K562 (cell line): ENCODE data around the gene SLC10A1. TPM values are rescaled to one million over a fixed set of nuclear protein-coding genes. Genes with fewer than 3 reads are reported as not detected.

Source experiments
- ATAC-seq: fragments of 200-7000 bp; cut with Tn5 transposase; 3 replicates; pipeline ENCODE4 v1.9.1; 2020; ENCODE audit warnings: moderate library complexity
- BruUV-seq: library from RNA; stranded (reverse); fragments of 400-500 nt; replicated peaks from 2 replicates; lab custom pipeline; 2021; lab: Mats Ljungman, UMichigan
- CTCF ChIA-PET: fragments of 300-600 bp; formaldehyde crosslinking; extraction: SDS; loops from one replicate; lab custom pipeline; 2021; ENCODE audit warnings: low intra/inter-chr PET ratio; lab: Yijun Ruan, JAX
- POLR2A ChIA-PET: fragments of 300-600, 350-650 bp; sonication (Branson Sonifier 250); formaldehyde crosslinking; extraction: SDS; loops from one replicate; lab custom pipeline; 2021; ENCODE audit warnings: antibody characterized with exemption, inconsistent platforms; lab: Yijun Ruan, JAX
- DNase-seq, 4 experiments: peaks; one replicate each; pipeline versions ENCODE4 v3.0.0 to v3.0.0-alpha.2; 2011 to 2018; ENCODE audit warnings: low spot score in 3 of 4, mixed read lengths in 3 of 4; ENCODE audit errors: extremely low read depth in 1 of 4
- FAIRE-seq: peaks from 2 replicates; lab custom pipeline; 2011; peaks lifted over from hg19 to GRCh38; lab: Jason Lieb, UNC
- H2AFZ ChIP-seq: 2 replicates; pipeline ENCODE4 v1.6.0; 2011; ENCODE audit warnings: low read depth, low read length, control low read depth, inconsistent platforms
- H3K27ac ChIP-seq: fragments of 200-600 bp; 3 replicates; pipeline ENCODE4 v1.8.0; 2011; ENCODE audit warnings: low read depth, mild to moderate bottlenecking, control low read depth, inconsistent platforms, low read length, moderate library complexity, mixed read lengths; ENCODE audit errors: extremely low read depth
- H3K27me3 ChIP-seq, 2 experiments: fragments of 300-600 bp in 1 of 2; 2 replicates in 1 of 2; 3 replicates in 1 of 2; pipeline versions ENCODE4 v1.6.0 to v1.8.0; 2011; ENCODE audit warnings: inconsistent platforms in 2 of 2, low read length in 2 of 2, mild to moderate bottlenecking in 1 of 2, mixed read lengths in 1 of 2, moderate library complexity in 1 of 2; ENCODE audit not compliant: control insufficient read depth in 2 of 2, insufficient read depth in 2 of 2
- H3K36me3 ChIP-seq: fragments of 300-600 bp; 3 replicates; pipeline ENCODE4 v1.8.0; 2011; ENCODE audit warnings: mild to moderate bottlenecking, low read length, inconsistent platforms; ENCODE audit not compliant: control insufficient read depth, insufficient read depth
- H3K4me1 ChIP-seq, 2 experiments: fragments of 200-600 bp in 1 of 2; replicated peaks in 1 of 2; 2 replicates in 1 of 2; 3 replicates in 1 of 2; pipeline versions ENCODE4 v1.5.1 to v1.8.0; 2011; ENCODE audit warnings: inconsistent platforms in 2 of 2, low read length in 2 of 2, mild to moderate bottlenecking in 1 of 2, mixed read lengths in 1 of 2, moderate library complexity in 1 of 2; ENCODE audit not compliant: control insufficient read depth in 2 of 2, insufficient read depth in 2 of 2
- H3K4me2 ChIP-seq: 2 replicates; pipeline ENCODE4 v1.6.1; 2011; ENCODE audit warnings: low read length, control low read depth, inconsistent platforms, mixed read lengths; ENCODE audit not compliant: insufficient read depth
- H3K4me3 ChIP-seq: fragments of 200-600 bp; sonication (generic), shearing (Covaris generic); 2 replicates; pipeline ENCODE4 v1.5.1; 2016; ENCODE audit warnings: control low read depth, inconsistent platforms
- H3K79me2 ChIP-seq: fragments of 200-600 bp; 3 replicates; pipeline ENCODE4 v1.8.0; 2011; ENCODE audit warnings: low read length, inconsistent platforms; ENCODE audit not compliant: control insufficient read depth, insufficient read depth
- H3K9ac ChIP-seq, 2 experiments: 2 replicates each; pipeline versions ENCODE4 v1.6.0 to v1.6.1; 2011; ENCODE audit warnings: low read depth in 2 of 2, low read length in 2 of 2, control low read depth in 1 of 2, inconsistent platforms in 1 of 2, mild to moderate bottlenecking in 1 of 2, mixed read lengths in 1 of 2; ENCODE audit not compliant: insufficient read depth in 1 of 2
- H3K9me1 ChIP-seq: one replicate; pipeline ENCODE4 v1.6.0; 2011; ENCODE audit warnings: inconsistent platforms, mild to moderate bottlenecking, low read length, moderate library complexity; ENCODE audit not compliant: control insufficient read depth, insufficient read depth
- H3K9me3 ChIP-seq: replicated peaks from 2 replicates; pipeline ENCODE4 v1.5.1; 2011; ENCODE audit warnings: low read depth, low read length, inconsistent platforms; ENCODE audit not compliant: control insufficient read depth, insufficient read depth
- H4K20me1 ChIP-seq: replicated peaks from 2 replicates; pipeline ENCODE4 v1.6.1; 2011; ENCODE audit warnings: low read length, inconsistent platforms, mixed read lengths; ENCODE audit not compliant: control insufficient read depth, insufficient read depth
- NFE2 ChIP-seq: IDR thresholded peaks from 2 replicates; pipeline ENCODE4 v1.6.1; 2014; ENCODE audit warnings: antibody characterized with exemption, low read depth
- OTX1 ChIP-seq: fragments of 450-650 bp; formaldehyde crosslinking; IDR thresholded peaks from 2 replicates; pipeline ENCODE4 v1.4.0; 2022; ENCODE audit warnings: mild to moderate bottlenecking
- POLR2AphosphoS2 ChIP-seq: IDR thresholded peaks from 2 replicates; pipeline ENCODE4 v1.6.1; 2012; ENCODE audit warnings: low read length, improper control_type of control experiment
- SFPQ ChIP-seq: fragments of 200-400 bp; formaldehyde crosslinking; IDR thresholded peaks from 2 replicates; pipeline ENCODE4 v1.6.1; 2017; ENCODE audit warnings: mild to moderate bottlenecking, low read depth, low read length, moderate library complexity
- SRSF9 ChIP-seq: fragments of 200-400 bp; formaldehyde crosslinking; IDR thresholded peaks from 2 replicates; pipeline ENCODE4 v1.6.1; 2017; ENCODE audit warnings: low read depth, low read length, borderline replicate concordance
- TARDBP ChIP-seq: fragments of 450-650 bp; IDR thresholded peaks from 2 replicates; pipeline ENCODE4 v1.6.1; 2016
- ZNF518B ChIP-seq: fragments of 250-450 bp; sonication (Bioruptor Pico); IDR thresholded peaks from 2 replicates; pipeline ENCODE4 v1.5.0; 2021; ENCODE audit warnings: mild to moderate bottlenecking, moderate library complexity
- WGBS: fragments of 100-300 bp; shearing (Covaris generic); methylation state at CpG from one replicate; pipeline ENCODE4 v1.1.6; 2016; ENCODE audit warnings: low coverage, mixed read lengths; ENCODE audit not compliant: insufficient coverage; ENCODE audit errors: missing lambda C conversion rate; 5-methylcytosine and 5-hydroxymethylcytosine counted together
- in situ Hi-C: fragments of 300-500 bp; cut with MboI; formaldehyde crosslinking; loops from 4 replicates; pipeline ENCODE4 v1.15.0; 2018; ENCODE audit warnings: inconsistent platforms, mixed read lengths
- intact Hi-C: fragments of 100-400 bp; cut with micrococcal nuclease; formaldehyde crosslinking; loops from 2 replicates; pipeline ENCODE4 v1.14.2; 2022
- polyA plus RNA-seq, 8 experiments: library from polyadenylated mRNA; depleted of rRNA in 4 of 8; stranded (reverse) in 5 of 8; unstranded in 3 of 8; fragments of >200 nt; fragmentation: Nextera tagmentation in 2 of 8; fragmentation: Illumina TruSeq in 1 of 8; extraction: Ambion mirVana in 2 of 8; extraction: Trizol in 1 of 8; gene quantifications; 2 replicates each; pipeline versions ENCODE4 v1.2.1 to v1.2.3, GENCODE V29; 2011 to 2014; ENCODE audit warnings: inconsistent platforms in 1 of 8, missing spikeins in 1 of 8
- total RNA-seq, 7 experiments: library from RNA; depleted of rRNA in 6 of 7; stranded (reverse); fragments of >200 nt in 6 of 7; fragmentation: Illumina TruSeq in 2 of 7; extraction: Trizol in 2 of 7; gene quantifications; 2 replicates each; pipeline versions ENCODE4 v1.2.1 to v1.2.3, GENCODE V29; 2011 to 2021; ENCODE audit warnings: low replicate concordance in 1 of 7

SLC10A1 gene
- total and polyA plus RNA-seq, 9 of the 15 experiments (the other 6 are each of a cell fraction or from before 2014, with no cell fraction given), result not detected

GRCh38 chr14:69808919-69809808 is 12.1 kb upstream of the SLC10A1 start:
- ATAC-seq, result no peak
- Histone ChIP-seq H3K9me1 (no peaks in the 10 kb centered on the region), H3K9ac (no peak overlapping the region), H3K36me3 (no peaks in the 10 kb centered on the region), H4K20me1 (no peaks in the 10 kb centered on the region), H3K27me3 (peaks cover 3 to 13% of the 10 kb centered on the region in 2 experiments; a peak in 2 of 5 replicates), H3K27ac (no peak overlapping the region), H2AFZ (no peak overlapping the region), H3K9me3 (no peaks in the 10 kb centered on the region), H3K4me1 (no peaks in the 10 kb centered on the region), H3K79me2 (no peaks in the 10 kb centered on the region), H3K4me3 (no peak overlapping the region)
- no TSS peak for BruUV-seq
- intact Hi-C loops, result no loop called here
- DNase-seq, result no peak
- CTCF ChIA-PET, result no interaction called here
- WGBS, result 0% methylated on average over 10 of the region's 12 CpGs
- no peak for FAIRE-seq
- POLR2A ChIA-PET, result interaction anchor here (0.6 to 0.9 kb wide), 4 partner anchors 91 to 269 kb away, joined by 3 to 6 read pairs (median 3); no protein-coding TSS in a partner anchor
- in situ Hi-C loops, result no loop called here
- no peak for TF ChIP-seq ZNF518B (CRISPR knock-in tag)
- TF ChIP-seq NFE2, result no peak
- TF ChIP-seq POLR2AphosphoS2, result no peak
- TF ChIP-seq OTX1 (CRISPR knock-in tag), result no peak
- TF ChIP-seq TARDBP, result no peak
- TF ChIP-seq SFPQ, result no peak
- no peak for TF ChIP-seq SRSF9
- TF ChIP-seq, all 486 proteins: peak for 0
- no peak overlapping the region for H3K4me2 ChIP-seq
